Right kidney (tissue), 9 donors: ENCODE results near the gene LYZ.
"Not testable (repeated sequence)": the region's sequence is repeated elsewhere in the genome, so short reads cannot be mapped to it uniquely, and the experiment has no call there.

Source experiments
- DNase-seq: peaks from one replicate; pipeline ENCODE4 v3.0.0-alpha.2; 2016
- long read RNA-seq, 8 donors: transcript quantifications; one replicate each; lab custom pipeline, GENCODE V29; 2026

LYZ gene
- long read RNA-seq, donor 1, transcript LYZ-201 (4 exons, 1,530 nt), result major isoform, 6 of 6 reads
- long read RNA-seq, donor 1, partial matches to known transcripts, result 0 of 6 reads
- long read RNA-seq, donor 1, other reads (novel, unspliced or antisense), result 0 of 6 reads
- long read RNA-seq, donor 2, partial matches to known transcripts, result 0 of 2 reads
- long read RNA-seq, donor 2, other reads (novel, unspliced or antisense), result 0 of 2 reads
- long read RNA-seq, donor 3, partial matches to known transcripts, result 0 of 1 reads
- long read RNA-seq, donor 3, other reads (novel, unspliced or antisense), result 0 of 1 reads
- long read RNA-seq, donor 4, result 0 reads
- long read RNA-seq, donor 5, transcript LYZ-201 (4 exons, 1,530 nt), result major isoform, 5 of 5 reads
- long read RNA-seq, donor 5, partial matches to known transcripts, result 0 of 5 reads
- long read RNA-seq, donor 5, other reads (novel, unspliced or antisense), result 0 of 5 reads
- long read RNA-seq, donor 6, result 0 reads
- long read RNA-seq, donor 7, partial matches to known transcripts, result 0 of 1 reads
- long read RNA-seq, donor 7, other reads (novel, unspliced or antisense), result 0 of 1 reads
- long read RNA-seq, donor 8, partial matches to known transcripts, result 0 of 1 reads
- long read RNA-seq, donor 8, other reads (novel, unspliced or antisense), result 0 of 1 reads

- no peak for DNase-seq
Measured at GRCh38 chr12:69348162-69348938, at the start of gene LYZ. LYZ (plus strand) TSS chr12:69348381; CDS start chr12:69348409, 28 bp downstream.

DNA sequence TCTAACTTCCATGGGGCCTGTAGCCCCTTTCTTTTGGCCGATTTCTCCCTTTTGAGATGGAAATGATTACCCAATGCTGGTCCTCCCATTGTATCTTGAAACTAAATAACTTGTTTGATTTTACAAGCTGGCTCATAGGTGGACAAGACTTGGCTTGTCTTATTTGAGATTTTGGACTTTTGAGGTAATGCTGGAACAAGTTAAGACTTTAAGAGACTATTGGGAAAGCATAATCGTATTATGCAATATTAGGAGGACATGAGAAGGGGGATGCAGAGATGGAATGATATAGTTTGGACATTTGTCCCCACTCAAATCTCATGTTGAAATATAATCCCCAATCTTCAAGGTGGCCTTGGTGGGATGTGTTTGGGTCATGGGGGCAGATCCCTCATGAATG lies 49.2 kb upstream of the LYZ start:
- no peak for DNase-seq

DNA sequence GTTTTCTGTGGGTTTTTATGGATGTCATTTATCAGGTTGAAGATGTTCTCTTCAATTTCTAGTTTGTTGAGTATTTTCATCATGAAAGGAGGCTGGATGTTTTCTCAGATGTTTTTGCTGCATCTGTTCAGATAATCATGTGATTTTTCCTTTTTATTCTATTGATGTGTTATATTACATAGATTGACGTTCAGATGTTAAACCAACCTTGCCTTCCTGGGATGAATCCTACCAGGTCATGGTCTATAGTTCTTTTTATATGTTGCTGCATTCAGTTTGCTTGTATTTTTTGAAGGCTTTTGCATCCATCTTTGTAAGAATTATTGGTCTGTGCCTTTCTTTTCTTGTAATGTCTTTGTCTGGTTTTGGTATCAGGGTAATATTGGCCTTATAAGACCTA lies 43.9 kb upstream of the LYZ start:
- no peak for DNase-seq

DNA sequence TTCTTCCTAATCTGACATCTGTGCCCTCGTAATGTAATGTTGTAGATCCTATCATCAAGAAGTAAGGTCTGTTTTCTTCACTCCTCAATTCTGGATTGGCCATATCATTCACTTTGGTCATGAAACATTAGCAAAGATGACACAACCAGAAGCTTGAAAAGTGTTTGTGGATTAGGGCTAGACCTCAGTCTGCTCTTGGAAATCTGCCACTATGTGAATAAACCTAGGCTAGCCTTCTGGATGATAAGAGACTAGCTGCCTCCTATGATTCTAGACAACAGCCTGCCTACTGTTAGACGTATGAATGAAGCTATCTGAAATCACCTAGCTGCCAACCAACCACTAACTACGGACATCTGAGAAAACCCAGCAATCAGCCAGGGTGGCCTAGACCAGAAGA lies 38.7 kb upstream of the LYZ start:
- DNase-seq, result no peak

- no peak for DNase-seq
Measured at GRCh38 chr12:69313209-69313608, 35.0 kb upstream of the LYZ start.

DNA sequence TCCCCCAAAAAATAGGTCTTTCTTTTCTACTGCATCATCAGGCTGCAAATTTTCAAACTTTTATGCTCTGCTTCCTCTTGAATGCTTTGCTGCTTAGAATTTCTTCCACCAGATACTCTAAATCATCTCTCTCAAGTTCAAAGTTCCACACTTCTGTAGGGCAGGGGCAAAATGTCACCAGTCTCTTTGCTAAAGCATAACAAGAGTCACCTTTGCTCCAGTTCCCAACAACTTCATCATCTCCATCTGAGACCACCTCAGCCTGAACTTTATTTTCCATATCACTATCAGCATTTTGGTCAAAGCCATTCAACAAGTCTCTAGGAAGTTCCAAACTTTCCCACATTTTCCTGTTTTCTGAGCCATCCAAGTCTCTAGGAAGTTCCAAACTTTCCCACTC lies 31.4 kb upstream of the LYZ start:
- DNase-seq, result not testable (repeated sequence)

DNA sequence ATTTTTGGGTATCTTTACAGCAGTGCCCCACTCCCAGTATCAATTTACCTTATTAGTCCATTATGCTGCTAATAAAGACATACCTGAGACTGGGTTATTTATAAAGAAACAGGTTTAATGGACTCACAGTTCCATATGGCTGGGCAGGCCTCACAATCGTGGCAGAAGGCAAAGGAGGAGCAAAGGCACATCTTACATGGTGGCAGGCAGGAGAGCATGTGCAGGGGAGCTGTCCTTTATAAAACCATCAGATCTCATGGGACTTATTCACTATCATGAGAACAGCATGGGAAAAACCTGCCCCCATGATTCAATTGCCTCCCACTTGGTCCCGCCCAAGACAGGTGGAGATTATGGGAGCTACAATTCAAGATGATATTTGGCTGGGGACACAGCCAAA lies 30.9 kb upstream of the LYZ start:
- DNase-seq, result not testable (repeated sequence)

DNA sequence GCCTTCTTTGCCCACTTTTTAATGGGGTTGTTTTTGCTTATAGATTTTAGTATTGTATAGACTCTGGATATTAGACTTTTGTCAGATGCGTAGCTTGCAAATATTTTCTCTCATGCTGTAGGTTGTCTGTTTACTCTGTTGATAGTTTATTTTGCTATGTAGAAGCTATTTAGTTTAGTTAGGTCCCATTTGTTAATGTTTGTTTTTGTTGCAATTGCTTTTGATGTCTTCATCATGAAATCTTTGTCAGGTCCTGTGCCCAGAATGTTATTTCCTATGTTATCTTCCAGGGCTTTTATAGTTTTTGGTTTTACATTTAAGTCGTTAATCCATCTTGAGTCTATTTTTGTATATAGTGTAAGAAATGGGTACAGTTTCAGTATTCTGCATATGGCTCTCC lies 30.0 kb upstream of the LYZ start:
- DNase-seq, result no peak

GRCh38 chr12:69321351-69321750 lies 26.8 kb upstream of the LYZ start:
- DNase-seq, result no peak

DNA sequence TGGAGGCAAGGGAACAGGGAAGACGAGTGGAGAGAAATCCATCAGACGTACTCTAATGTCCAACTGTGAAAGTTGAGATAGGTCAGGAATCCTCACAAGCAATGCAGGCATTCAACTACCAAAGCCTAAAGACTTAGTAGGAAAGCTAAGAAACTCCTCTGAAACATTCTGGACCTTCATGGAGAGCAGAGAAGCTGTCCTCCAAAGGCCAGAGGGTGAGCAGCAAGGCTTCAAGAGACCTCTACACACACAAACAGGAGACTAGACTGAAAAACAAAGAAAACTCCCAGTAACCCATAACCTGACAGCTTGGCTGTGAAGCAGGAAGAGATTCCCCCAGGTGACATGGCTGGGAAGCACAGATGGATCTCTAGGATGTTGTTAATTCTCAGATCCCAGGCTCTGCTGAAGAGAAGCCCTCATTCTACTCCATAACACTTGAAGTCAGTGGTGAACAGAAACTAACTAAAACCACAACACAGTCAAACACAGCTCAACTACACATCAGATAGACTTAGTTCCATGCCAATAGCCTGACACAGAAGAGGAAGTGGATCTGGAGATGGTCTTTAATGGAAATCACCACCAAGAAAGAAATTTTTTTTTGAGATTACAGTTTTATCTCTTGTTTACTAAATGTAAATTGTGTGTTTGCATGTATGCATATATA lies 23.2 kb upstream of the LYZ start:
- no peak for DNase-seq

- no peak for DNase-seq
Measured at GRCh38 chr12:69328426-69328825, 19.8 kb upstream of the LYZ start.

DNA sequence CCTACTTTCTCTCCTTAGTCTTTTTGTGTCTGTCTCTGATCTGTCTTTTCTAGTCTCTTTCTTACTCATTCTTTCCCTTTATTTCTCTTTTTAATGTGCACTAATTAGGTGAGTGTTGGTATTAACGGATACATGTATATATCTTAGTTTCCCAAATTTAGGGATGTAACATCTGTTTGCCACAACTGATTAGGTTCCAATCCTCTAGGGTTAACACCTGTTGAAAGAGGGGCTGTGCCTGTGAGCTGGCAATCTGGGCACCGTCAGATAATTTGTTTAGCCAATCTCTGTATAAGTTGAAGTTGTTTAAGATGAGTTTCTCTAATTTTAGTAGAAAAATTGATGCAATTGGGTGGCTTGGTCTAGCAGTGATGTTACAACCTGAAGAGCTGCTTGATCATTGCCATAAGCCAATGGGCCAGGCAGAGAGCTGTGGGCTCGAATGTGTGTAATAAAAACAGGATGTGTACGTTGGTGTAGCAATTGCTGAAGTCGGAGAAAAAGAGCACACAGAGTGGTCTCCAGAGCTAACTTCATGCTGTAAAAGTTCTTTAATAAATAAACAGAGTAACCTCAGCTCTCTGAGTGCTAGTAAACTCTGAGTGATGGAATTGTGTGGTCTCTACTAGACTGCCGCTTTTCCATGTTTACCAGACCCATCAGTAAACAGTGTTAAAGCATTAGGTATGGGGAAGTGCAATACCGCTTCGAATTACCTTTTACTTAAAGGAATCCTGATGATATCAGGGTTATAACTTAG lies 18.3 kb upstream of the LYZ start:
- DNase-seq, result no peak

- peak; percentile 50 for DNase-seq
Measured at GRCh38 chr12:69330475-69331473, 17.4 kb upstream of the LYZ start.

- no peak for DNase-seq
Measured at GRCh38 chr12:69331519-69331908, 16.7 kb upstream of the LYZ start.

GRCh38 chr12:69331909-69332684 lies 16.1 kb upstream of the LYZ start:
- DNase-seq, result peak; percentile 23

GRCh38 chr12:69332815-69333358 lies 15.3 kb upstream of the LYZ start:
- DNase-seq, result no peak

DNA sequence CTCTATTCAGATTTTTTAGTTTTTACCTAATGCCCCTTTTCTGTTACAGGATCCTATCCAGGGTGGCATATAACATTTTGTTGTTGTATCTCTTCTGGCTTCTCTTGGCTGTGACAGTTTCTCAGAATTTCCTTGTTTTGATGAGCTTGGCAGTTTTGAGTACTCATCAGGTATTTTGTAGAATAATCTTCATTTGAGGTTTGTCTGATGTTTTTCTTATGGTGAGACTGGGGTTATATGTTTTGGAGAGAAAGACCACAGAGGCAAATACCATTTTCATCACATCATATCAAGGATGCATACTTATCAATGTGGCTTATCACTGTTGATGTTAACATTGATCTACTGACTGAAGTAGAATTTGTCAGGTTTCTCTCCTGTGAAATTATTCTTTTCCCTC lies 14.0 kb upstream of the LYZ start:
- no peak for DNase-seq

DNA sequence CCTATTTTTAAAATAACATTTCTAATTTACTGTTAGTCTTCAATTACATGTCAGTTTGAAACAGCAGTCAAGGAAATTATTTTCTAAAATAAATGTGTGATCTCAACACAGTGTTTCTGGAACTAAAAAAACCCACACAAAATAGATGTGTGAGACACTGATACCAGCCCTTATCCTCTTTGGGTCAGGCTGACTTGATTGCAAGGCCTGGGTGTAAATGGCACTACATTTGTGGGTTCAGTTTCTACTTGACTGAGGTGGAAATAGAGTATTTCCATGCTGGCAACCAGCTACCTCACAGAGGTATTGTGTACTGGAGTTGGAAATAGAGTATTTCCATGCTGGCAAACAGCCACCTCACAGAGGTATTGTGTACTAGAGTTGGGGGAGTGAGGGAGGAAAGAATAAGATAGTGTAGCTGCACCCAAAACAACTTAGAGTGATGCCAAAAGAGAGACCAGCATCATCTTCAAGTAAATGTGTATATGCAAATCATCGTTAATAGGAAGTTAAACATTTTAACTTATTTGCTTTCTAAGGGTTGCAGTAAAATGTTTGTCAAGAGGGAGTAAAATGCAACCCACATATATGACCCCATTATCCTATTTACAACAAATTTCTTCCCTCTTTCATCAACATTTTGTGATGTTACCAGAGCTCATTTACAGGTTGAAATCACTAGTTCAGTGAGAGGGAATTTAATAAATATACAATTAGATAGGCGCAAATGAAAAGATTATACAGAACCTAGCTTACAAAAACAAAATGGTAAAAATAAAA lies 10.7 kb upstream of the LYZ start:
- no peak for DNase-seq
